Fibroblast of the aortic adventitia (primary cell): ENCODE results near the gene ZNF71. TPM values are rescaled to one million over a fixed set of nuclear protein-coding genes. Genes with fewer than 3 reads are reported as not detected.

ENCODE experiments used
- DNase-seq: peaks from one replicate; pipeline ENCODE4 v3.0.0-alpha.2; 2010; ENCODE audit warnings: low read depth
- H3K4me3 ChIP-seq: 2 replicates; pipeline ENCODE4 v1.5.1; 2011; ENCODE audit warnings: low read depth, mild to moderate bottlenecking, control low read depth, low read length, moderate library complexity
- CTCF ChIP-seq: IDR thresholded peaks from 2 replicates; pipeline ENCODE4 v1.5.1; 2011; ENCODE audit warnings: mild to moderate bottlenecking, low read length, control low read depth, inconsistent platforms; ENCODE audit not compliant: insufficient read depth
- total RNA-seq: library from RNA; depleted of rRNA; stranded (reverse); fragments of >200 nt; gene quantifications from 2 replicates; pipeline ENCODE4 v1.2.3, GENCODE V29; 2012; ENCODE audit warnings: low replicate concordance

ZNF71 gene
- total RNA-seq, 1 donor: 6.3 TPM

GRCh38 chr19:56619121-56619520 is 24.0 kb downstream of the ZNF71 start:
- TF ChIP-seq CTCF: no peak
- H3K4me3 ChIP-seq: no peak overlapping the region
- DNase-seq: no peak

- no peak overlapping the region for H3K4me3 ChIP-seq
- TF ChIP-seq CTCF: no peak
- no peak for DNase-seq
Observed at GRCh38 chr19:56622374-56622773, 27.3 kb downstream of the ZNF71 start.

- no peak for TF ChIP-seq CTCF
- DNase-seq: no peak
Observed at GRCh38 chr19:56623006-56623405, 27.9 kb downstream of the ZNF71 start.

GRCh38 chr19:56625708-56626107 is 30.6 kb downstream of the ZNF71 start:
- TF ChIP-seq CTCF: no peak
- no peak overlapping the region for H3K4me3 ChIP-seq

More at GRCh38 chr19:56623006-56623405, 27.9 kb downstream of the ZNF71 start:
- no peak overlapping the region for H3K4me3 ChIP-seq

GRCh38 chr19:56633021-56633420 is 37.9 kb downstream of the ZNF71 start:
- no peak for DNase-seq
- no peak overlapping the region for H3K4me3 ChIP-seq
- no peak for TF ChIP-seq CTCF

More at GRCh38 chr19:56625708-56626107, 30.6 kb downstream of the ZNF71 start:
- no peak for DNase-seq

GRCh38 chr19:56637976-56638555 is 43.0 kb downstream of the ZNF71 start:
- no peak for TF ChIP-seq CTCF
- H3K4me3 ChIP-seq: no peak overlapping the region
- DNase-seq: peak; percentile 51

GRCh38 chr19:56639217-56639616 is 44.1 kb downstream of the ZNF71 start:
- peak; percentile 1 for DNase-seq
- no peak overlapping the region for H3K4me3 ChIP-seq
- no peak for TF ChIP-seq CTCF
